SK-N-SH (cell line): ENCODE measurements around the gene ELMO2. TPM values are rescaled to one million over a fixed set of nuclear protein-coding genes. Genes with fewer than 3 reads are reported as not detected.

ENCODE experiments used
- CTCF ChIA-PET: fragments of 300-600, 350-600 bp; formaldehyde crosslinking; extraction: SDS; loops from one replicate; lab custom pipeline; 2021; lab: Yijun Ruan, JAX
- POLR2A ChIA-PET: fragments of 350-600 bp; sonication (Branson Sonifier 250); formaldehyde crosslinking; extraction: SDS; loops from one replicate; lab custom pipeline; 2020; ENCODE audit warnings: antibody characterized with exemption, inconsistent platforms; lab: Yijun Ruan, JAX
- DNase-seq: peaks from one replicate; pipeline ENCODE4 v3.0.0; 2012
- H2AFZ ChIP-seq: fragments of 200-600 bp; sonication (generic); 2 replicates; pipeline ENCODE4 v1.8.1; 2016; ENCODE audit warnings: antibody characterized with exemption, mild to moderate bottlenecking, low read depth
- H3F3A ChIP-seq: fragments of 200-600 bp; sonication (generic); replicated peaks from 2 replicates; pipeline ENCODE3; 2016; ENCODE audit warnings: antibody characterized with exemption, mild to moderate bottlenecking; ENCODE audit not compliant: insufficient read depth
- H3K27ac ChIP-seq, 2 experiments: fragments of 200-500 bp in 1 of 2; fragments of 200-600 bp in 1 of 2; sonication (Bioruptor generic) in 1 of 2; sonication (generic), shearing (Covaris generic) in 1 of 2; 2 replicates each; pipeline versions ENCODE4 v1.5.1 to v1.6.1; 2014 to 2016; ENCODE audit warnings: low read depth in 2 of 2, inconsistent platforms in 1 of 2, low read length in 1 of 2, mild to moderate bottlenecking in 1 of 2, mixed read lengths in 1 of 2
- H3K27me3 ChIP-seq: fragments of 200-600 bp; sonication (generic), shearing (Covaris generic); 2 replicates; pipeline ENCODE4 v1.6.1; 2016; ENCODE audit warnings: mixed run types; ENCODE audit not compliant: insufficient read depth
- H3K36me3 ChIP-seq, 2 experiments: fragments of 200-500 bp in 1 of 2; fragments of 200-600 bp in 1 of 2; sonication (Bioruptor generic) in 1 of 2; sonication (generic) in 1 of 2; replicated peaks in 1 of 2; 2 replicates each; pipeline versions ENCODE3 to v1.5.1; 2014 to 2016; ENCODE audit warnings: low read length in 1 of 2, mild to moderate bottlenecking in 1 of 2; ENCODE audit not compliant: insufficient read depth in 2 of 2, control insufficient read depth in 1 of 2
- H3K4me1 ChIP-seq, 2 experiments: fragments of 200-500 bp in 1 of 2; fragments of 200-600 bp in 1 of 2; sonication (Bioruptor generic) in 1 of 2; sonication (generic), shearing (Covaris generic) in 1 of 2; 2 replicates each; pipeline versions ENCODE4 v1.5.1 to v1.6.1; 2014 to 2016; ENCODE audit warnings: low read depth in 1 of 2, low read length in 1 of 2, mixed run types in 1 of 2; ENCODE audit not compliant: insufficient read depth in 2 of 2, control insufficient read depth in 1 of 2
- H3K4me2 ChIP-seq: fragments of 200-600 bp; sonication (generic), shearing (Covaris generic); 2 replicates; pipeline ENCODE4 v1.6.1; 2017; ENCODE audit warnings: mixed run types
- H3K4me3 ChIP-seq, 2 experiments: fragments of 200-500 bp in 1 of 2; fragments of 200-600 bp in 1 of 2; sonication (Bioruptor generic) in 1 of 2; sonication (generic), shearing (Covaris generic) in 1 of 2; 2 replicates each; pipeline versions ENCODE4 v1.5.1 to v1.8.1; 2014 to 2016; ENCODE audit warnings: low read depth in 2 of 2, inconsistent platforms in 1 of 2, low read length in 1 of 2, mild to moderate bottlenecking in 1 of 2, mixed read lengths in 1 of 2, moderate library complexity in 1 of 2
- H3K79me2 ChIP-seq: fragments of 200-600 bp; sonication (generic); 2 replicates; pipeline ENCODE4 v1.8.1; 2017; ENCODE audit warnings: mild to moderate bottlenecking; ENCODE audit not compliant: insufficient read depth
- H3K9ac ChIP-seq: fragments of 200-600 bp; sonication (generic); 2 replicates; pipeline ENCODE4 v1.6.1; 2017; ENCODE audit warnings: mixed run types
- H3K9me2 ChIP-seq: fragments of 200-600 bp; sonication (generic); 2 replicates; pipeline ENCODE4 v1.6.1; 2017; ENCODE audit warnings: mixed run types
- H3K9me3 ChIP-seq: fragments of 200-600 bp; sonication (generic); 2 replicates; pipeline ENCODE4 v1.6.1; 2017; ENCODE audit warnings: mixed run types, mild to moderate bottlenecking, moderate library complexity
- H4K20me1 ChIP-seq: fragments of 200-600 bp; sonication (generic); 2 replicates; pipeline ENCODE4 v1.6.1; 2017; ENCODE audit warnings: mild to moderate bottlenecking, mixed run types; ENCODE audit not compliant: insufficient read depth
- ELF1 ChIP-seq: IDR thresholded peaks from 2 replicates; pipeline ENCODE4 v1.4.0; 2012
- EP300 ChIP-seq, 2 experiments: IDR thresholded peaks; 2 replicates each; pipeline versions ENCODE4 v1.4.0 to v1.6.1; 2012; ENCODE audit warnings: borderline replicate concordance in 1 of 2, low read depth in 1 of 2, low read length in 1 of 2
- EZH2phosphoT487 ChIP-seq: fragments of 200-600 bp; sonication (generic); IDR thresholded peaks from 2 replicates; pipeline ENCODE4 v1.6.1; 2017; ENCODE audit warnings: low read depth, mixed run types, mild to moderate bottlenecking, antibody characterized with exemption, moderate library complexity, borderline replicate concordance
- FOXM1 ChIP-seq: IDR thresholded peaks from 2 replicates; pipeline ENCODE4 v1.4.0; 2012; ENCODE audit warnings: low read depth, mild to moderate bottlenecking
- JUND ChIP-seq: IDR thresholded peaks from 2 replicates; pipeline ENCODE4 v1.4.0; 2012
- MXI1 ChIP-seq: IDR thresholded peaks from 2 replicates; pipeline ENCODE4 v1.6.1; 2012; ENCODE audit warnings: mild to moderate bottlenecking, low read depth, low read length, improper control_type of control experiment
- NFIC ChIP-seq: IDR thresholded peaks from 2 replicates; pipeline ENCODE4 v1.4.0; 2012; ENCODE audit warnings: borderline replicate concordance
- NRF1 ChIP-seq: IDR thresholded peaks from 2 replicates; pipeline ENCODE4 v1.6.1; 2012; ENCODE audit warnings: low read depth, mild to moderate bottlenecking, low read length
- RCOR1 ChIP-seq: fragments of 150-350 bp; IDR thresholded peaks from 2 replicates; pipeline ENCODE4 v1.6.1; 2017; ENCODE audit warnings: antibody characterized with exemption, low read length
- TEAD4 ChIP-seq: IDR thresholded peaks from 2 replicates; pipeline ENCODE4 v1.4.0; 2012; ENCODE audit warnings: mild to moderate bottlenecking, borderline replicate concordance; ENCODE audit not compliant: insufficient read depth
- WGBS: methylation state at CpG from one replicate; pipeline ENCODE4 v1.1.6; 2017; ENCODE audit warnings: low lambda C conversion rate; 5-methylcytosine and 5-hydroxymethylcytosine counted together
- polyA plus RNA-seq, 3 experiments: library from polyadenylated mRNA; depleted of rRNA; stranded (reverse); fragments of >200 nt; gene quantifications; 2 replicates each; pipeline ENCODE4 v1.2.3, GENCODE V29; 2012
- TF ChIP-seq, protein P1 (sequence below): fragments of 150-350 bp; IDR thresholded peaks from 2 replicates; pipeline ENCODE4 v1.6.1; 2017; ENCODE audit warnings: antibody characterized with exemption, low read length, low read depth, borderline replicate concordance

Gene ELMO2
- polyA plus RNA-seq, 1 of the 3 experiments (the other 2 are of a cell fraction), result 32.1 TPM

DNA sequence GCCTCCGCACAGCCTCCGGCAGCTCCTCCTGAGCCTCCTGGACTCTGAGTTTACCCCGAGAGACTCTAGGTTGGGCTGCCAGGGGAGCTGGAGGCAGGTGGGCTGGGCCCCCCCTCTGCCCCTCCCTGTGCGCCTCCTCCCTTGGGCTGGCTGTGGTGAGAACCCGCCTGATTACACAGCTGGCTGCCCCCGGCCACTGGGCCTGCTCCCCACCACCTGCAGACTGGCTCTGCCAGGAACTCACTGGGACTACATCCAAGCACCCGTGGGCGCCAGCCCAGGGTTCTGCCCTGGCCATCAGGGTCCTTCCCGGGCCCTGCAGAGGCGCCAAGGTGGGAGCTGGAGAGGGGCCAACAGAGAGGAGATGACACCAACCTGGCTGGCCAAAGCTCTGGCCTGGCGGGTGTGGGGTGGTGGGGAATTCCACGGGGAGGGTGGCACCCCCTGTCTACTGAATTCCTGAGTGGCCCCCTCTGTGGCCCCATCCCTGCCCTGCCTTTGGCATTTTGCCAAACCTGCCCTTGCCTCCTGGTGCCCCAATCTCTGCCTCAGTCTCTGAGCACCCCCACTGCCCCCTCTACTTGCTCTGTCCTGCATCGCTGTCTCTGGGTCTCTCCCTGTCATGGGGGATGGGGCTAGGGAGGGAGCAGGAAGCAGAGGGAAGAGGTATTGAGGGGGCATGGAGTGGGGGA is 76.2 kb downstream of the ELMO2 start:
- H3K4me2 ChIP-seq, result no peak overlapping the region
- WGBS, result 47% methylated on average over 4 of the region's 13 CpGs
- CTCF ChIA-PET, result interaction anchor here (0.7 to 6.3 kb wide), 13 partner anchors 9 to 357 kb away, joined by 3 to 54 read pairs (median 5); no protein-coding TSS in a partner anchor
- H3K9ac ChIP-seq, result no peak overlapping the region
- H4K20me1 ChIP-seq, result no peaks in the 10 kb centered on the region
- H3K79me2 ChIP-seq, result no peaks in the 10 kb centered on the region
- no peak overlapping the region for H3K4me3 ChIP-seq
- H3K4me1 ChIP-seq, result peaks cover 0 to 67% of the 10 kb centered on the region in 2 experiments; a peak in 2 of 4 replicates
- H3K36me3 ChIP-seq, result no peaks in the 10 kb centered on the region
- 0 out of 2 replicates have a peak, but pooled peaks have one; percentile 14 for TF ChIP-seq NFIC
- peak in 1 of 2 experiments; percentile 36; a peak in 1 of 4 replicates for TF ChIP-seq EP300 (IDR thresholded peaks at IDR 0.05; ENCODE audit: borderline replicate concordance in 1 of 2, low read depth in 1 of 2, low read length in 1 of 2)
- no peak for TF ChIP-seq MXI1
- TF ChIP-seq, all 33 proteins: peak for 2
- Histone ChIP-seq H3K9me3 (no peaks in the 10 kb centered on the region), H3F3A (no peaks in the 10 kb centered on the region), H2AFZ (no peak overlapping the region), H3K27me3 (0 out of 2 replicates have a peak, but pooled peaks cover 8% of the 10 kb centered on the region), H3K9me2 (no peaks in the 10 kb centered on the region), H3K27ac (peak overlapping the region in 1 of 2 experiments; percentile 43; a peak in 2 of 4 replicates)
- POLR2A ChIA-PET, result interaction anchor here (1.0 kb wide), 1 partner anchor 16 kb away, joined by 3 read pairs; no protein-coding TSS in a partner anchor
- peak; percentile 55 for DNase-seq

DNA sequence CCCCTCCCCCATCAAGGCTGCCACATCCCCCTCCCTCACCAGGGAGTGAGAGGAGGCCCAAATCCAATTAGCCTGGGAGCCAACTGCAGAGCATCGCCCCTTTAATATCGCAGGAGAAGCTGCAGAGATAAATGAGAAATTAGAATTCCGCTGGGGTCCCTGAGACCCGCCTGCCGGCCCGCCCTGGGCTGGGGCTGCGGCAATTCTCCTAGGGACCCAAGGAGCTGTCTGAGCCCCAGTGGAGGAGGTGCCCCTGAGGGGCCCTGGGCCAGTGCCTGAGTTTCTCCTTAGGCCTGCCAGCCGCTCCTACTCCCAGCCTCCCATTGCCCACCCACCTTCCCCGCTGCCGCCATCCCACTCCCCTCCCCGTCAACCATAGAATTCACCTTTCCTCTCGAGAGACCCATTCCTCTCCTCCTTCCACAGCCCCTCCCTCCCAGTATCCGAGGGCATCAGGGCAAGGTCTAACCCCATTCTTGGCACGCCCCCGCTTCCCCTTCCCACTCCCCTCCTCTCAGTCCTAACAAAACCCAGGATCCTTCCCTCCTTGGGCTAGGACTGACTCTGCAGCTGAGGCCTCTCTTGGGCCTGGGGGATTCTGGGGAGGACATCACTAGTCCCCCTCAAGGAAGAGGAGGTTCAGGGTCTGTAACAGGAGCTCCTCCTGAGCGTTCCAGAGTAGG is 78.1 kb downstream of the ELMO2 start:
- H3K36me3 ChIP-seq, result no peaks in the 10 kb centered on the region
- no peaks in the 10 kb centered on the region for H3F3A ChIP-seq
- no peak for DNase-seq
- no peak overlapping the region for H3K9ac ChIP-seq
- no peak overlapping the region for H3K4me3 ChIP-seq
- H4K20me1 ChIP-seq, result no peaks in the 10 kb centered on the region
- ChIA-PET POLR2A (no interaction called here), CTCF (interaction anchor here (0.9 to 6.3 kb wide), 4 partner anchors 20 to 200 kb away, joined by 3 to 54 read pairs (median 16); no protein-coding TSS in a partner anchor)
- TF ChIP-seq RCOR1 (no peak), TEAD4 (no peak), EZH2phosphoT487 (no peak), FOXM1 (no peak), NRF1 (no peak), ELF1 (no peak), JUND (no peak)
- TF ChIP-seq, protein P1, sequence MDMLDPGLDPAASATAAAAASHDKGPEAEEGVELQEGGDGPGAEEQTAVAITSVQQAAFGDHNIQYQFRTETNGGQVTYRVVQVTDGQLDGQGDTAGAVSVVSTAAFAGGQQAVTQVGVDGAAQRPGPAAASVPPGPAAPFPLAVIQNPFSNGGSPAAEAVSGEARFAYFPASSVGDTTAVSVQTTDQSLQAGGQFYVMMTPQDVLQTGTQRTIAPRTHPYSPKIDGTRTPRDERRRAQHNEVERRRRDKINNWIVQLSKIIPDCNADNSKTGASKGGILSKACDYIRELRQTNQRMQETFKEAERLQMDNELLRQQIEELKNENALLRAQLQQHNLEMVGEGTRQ, result no peak
- no peaks in the 10 kb centered on the region for H3K9me3 ChIP-seq
- no peak overlapping the region for H3K27ac ChIP-seq
- H2AFZ ChIP-seq, result no peak overlapping the region
- no peak overlapping the region for H3K4me2 ChIP-seq
- H3K9me2 ChIP-seq, result no peaks in the 10 kb centered on the region
- WGBS, result 46% methylated on average over 8 of the region's 16 CpGs
- H3K4me1 ChIP-seq, result peaks cover 0 to 51% of the 10 kb centered on the region in 2 experiments; a peak in 2 of 4 replicates
- H3K79me2 ChIP-seq, result no peaks in the 10 kb centered on the region
- 0 out of 2 replicates have a peak, but pooled peaks cover 7% of the 10 kb centered on the region for H3K27me3 ChIP-seq
